Loucy (cell line): ENCODE data around the gene CCNJL.

Experiments used
- H2AFZ ChIP-seq: fragments of 200-600 bp; sonication (generic); 2 replicates; pipeline ENCODE4 v1.6.0; 2016; ENCODE audit warnings: antibody characterized with exemption, mild to moderate bottlenecking, low read length, moderate library complexity
- H3F3A ChIP-seq: fragments of 200-600 bp; 2 replicates; pipeline ENCODE4 v1.6.0; 2016; ENCODE audit warnings: antibody characterized with exemption, low read depth, mild to moderate bottlenecking
- H3K27me3 ChIP-seq: fragments of 200-600 bp; sonication (generic); 2 replicates; pipeline ENCODE4 v1.6.1; 2014; ENCODE audit warnings: low read length, mild to moderate bottlenecking; ENCODE audit not compliant: insufficient read depth, poor library complexity, severe bottlenecking
- H3K36me3 ChIP-seq: fragments of 200-600 bp; sonication (generic); 2 replicates; pipeline ENCODE4 v1.6.1; 2016; ENCODE audit warnings: low read length; ENCODE audit not compliant: insufficient read depth
- H3K4me1 ChIP-seq: fragments of 200-600 bp; sonication (generic); 2 replicates; pipeline ENCODE4 v1.5.1; 2014; ENCODE audit warnings: low read length, mild to moderate bottlenecking; ENCODE audit not compliant: insufficient read depth, poor library complexity, severe bottlenecking
- H3K4me2 ChIP-seq: fragments of 200-600 bp; sonication (generic); 2 replicates; pipeline ENCODE4 v1.6.0; 2014; ENCODE audit warnings: antibody characterized with exemption, low read length, low read depth, mild to moderate bottlenecking; ENCODE audit not compliant: poor library complexity, severe bottlenecking
- H3K4me3 ChIP-seq: fragments of 200-600 bp; sonication (generic); 2 replicates; pipeline ENCODE4 v1.5.1; 2014; ENCODE audit warnings: low read length, mild to moderate bottlenecking, mixed read lengths; ENCODE audit not compliant: poor library complexity, severe bottlenecking
- H3K79me2 ChIP-seq: fragments of 200-600 bp; sonication (generic); 2 replicates; pipeline ENCODE4 v1.6.1; 2014; ENCODE audit warnings: low read length; ENCODE audit not compliant: insufficient read depth
- H3K9ac ChIP-seq: fragments of 200-600 bp; sonication (generic); 2 replicates; pipeline ENCODE4 v1.6.0; 2014; ENCODE audit warnings: mild to moderate bottlenecking, low read depth, low read length, moderate library complexity; ENCODE audit not compliant: poor library complexity, severe bottlenecking
- H3K9me2 ChIP-seq: fragments of 200-600 bp; sonication (generic); replicated peaks from 2 replicates; pipeline ENCODE4 v1.6.1; 2016; ENCODE audit warnings: low read depth, low read length, mixed read lengths
- H3K9me3 ChIP-seq: fragments of 200-600 bp; sonication (generic); 2 replicates; pipeline ENCODE4 v1.6.1; 2014; ENCODE audit warnings: mild to moderate bottlenecking, antibody characterized with exemption, low read length, low read depth; ENCODE audit not compliant: insufficient read depth
- H4K20me1 ChIP-seq: fragments of 200-600 bp; sonication (generic); 2 replicates; pipeline ENCODE4 v1.6.0; 2014; ENCODE audit warnings: antibody characterized with exemption, low read length, mild to moderate bottlenecking; ENCODE audit not compliant: insufficient read depth, poor library complexity, severe bottlenecking
- CTCF ChIP-seq: fragments of 200-600 bp; sonication (generic); conservative IDR thresholded peaks from 2 replicates; pipeline ENCODE4 v1.5.1; 2014; ENCODE audit warnings: mild to moderate bottlenecking, antibody characterized with exemption, low read length
- EZH2phosphoT487 ChIP-seq: fragments of 200-600 bp; IDR thresholded peaks from 2 replicates; pipeline ENCODE4 v1.6.1; 2018; ENCODE audit warnings: antibody characterized with exemption, mild to moderate bottlenecking, moderate library complexity, borderline replicate concordance

The CCNJL gene

GRCh38 chr5:160353379-160353778 lies 41.0 kb upstream of the CCNJL start:
- Histone ChIP-seq H2AFZ (no peak overlapping the region), H4K20me1 (no peaks in the 10 kb centered on the region), H3K4me3 (no peak overlapping the region), H3K9me3 (no peaks in the 10 kb centered on the region), H3F3A (no peaks in the 10 kb centered on the region), H3K4me1 (no peaks in the 10 kb centered on the region), H3K9ac (no peak overlapping the region), H3K4me2 (no peak overlapping the region), H3K9me2 (no peaks in the 10 kb centered on the region), H3K36me3 (no peaks in the 10 kb centered on the region), H3K27me3 (no peaks in the 10 kb centered on the region), H3K79me2 (no peaks in the 10 kb centered on the region)
- TF ChIP-seq CTCF: no peak
- TF ChIP-seq EZH2phosphoT487: no peak

- H3K4me3 ChIP-seq: no peak overlapping the region
- H3F3A ChIP-seq: no peaks in the 10 kb centered on the region
- H3K4me1 ChIP-seq: no peaks in the 10 kb centered on the region
- no peaks in the 10 kb centered on the region for H3K27me3 ChIP-seq
- H4K20me1 ChIP-seq: no peaks in the 10 kb centered on the region
- no peaks in the 10 kb centered on the region for H3K79me2 ChIP-seq
- TF ChIP-seq CTCF (no peak), EZH2phosphoT487 (no peak)
- H3K4me2 ChIP-seq: no peak overlapping the region
- no peak overlapping the region for H3K9ac ChIP-seq
- no peak overlapping the region for H2AFZ ChIP-seq
- no peaks in the 10 kb centered on the region for H3K9me2 ChIP-seq
- H3K9me3 ChIP-seq: no peaks in the 10 kb centered on the region
- no peaks in the 10 kb centered on the region for H3K36me3 ChIP-seq
These were observed 39.9 kb upstream of the CCNJL start for GRCh38 chr5:160352308-160352707.

GRCh38 chr5:160349935-160350303 lies 37.6 kb upstream of the CCNJL start:
- no peaks in the 10 kb centered on the region for H3K9me3 ChIP-seq
- H3K79me2 ChIP-seq: no peaks in the 10 kb centered on the region
- TF ChIP-seq EZH2phosphoT487 (no peak), CTCF (no peak)
- H4K20me1 ChIP-seq: no peaks in the 10 kb centered on the region
- H3K9ac ChIP-seq: no peak overlapping the region
- H3K4me2 ChIP-seq: no peak overlapping the region
- no peak overlapping the region for H3K4me3 ChIP-seq
- no peaks in the 10 kb centered on the region for H3K36me3 ChIP-seq
- no peaks in the 10 kb centered on the region for H3K27me3 ChIP-seq
- H2AFZ ChIP-seq: no peak overlapping the region
- no peaks in the 10 kb centered on the region for H3F3A ChIP-seq
- no peaks in the 10 kb centered on the region for H3K9me2 ChIP-seq
- no peaks in the 10 kb centered on the region for H3K4me1 ChIP-seq
